WI38 (cell line): Measurements from ENCODE around the gene FGFR3.

Experiments used
- H3K4me3 ChIP-seq: 2 replicates; pipeline ENCODE4 v1.5.1; 2011; ENCODE audit warnings: low read depth, mild to moderate bottlenecking, control low read depth, low read length
- TF ChIP-seq, protein P1 (sequence below): IDR thresholded peaks from 2 replicates; pipeline ENCODE4 v1.5.1; 2012; ENCODE audit warnings: low read depth, mild to moderate bottlenecking, control low read depth, low read length

Gene FGFR3

DNA sequence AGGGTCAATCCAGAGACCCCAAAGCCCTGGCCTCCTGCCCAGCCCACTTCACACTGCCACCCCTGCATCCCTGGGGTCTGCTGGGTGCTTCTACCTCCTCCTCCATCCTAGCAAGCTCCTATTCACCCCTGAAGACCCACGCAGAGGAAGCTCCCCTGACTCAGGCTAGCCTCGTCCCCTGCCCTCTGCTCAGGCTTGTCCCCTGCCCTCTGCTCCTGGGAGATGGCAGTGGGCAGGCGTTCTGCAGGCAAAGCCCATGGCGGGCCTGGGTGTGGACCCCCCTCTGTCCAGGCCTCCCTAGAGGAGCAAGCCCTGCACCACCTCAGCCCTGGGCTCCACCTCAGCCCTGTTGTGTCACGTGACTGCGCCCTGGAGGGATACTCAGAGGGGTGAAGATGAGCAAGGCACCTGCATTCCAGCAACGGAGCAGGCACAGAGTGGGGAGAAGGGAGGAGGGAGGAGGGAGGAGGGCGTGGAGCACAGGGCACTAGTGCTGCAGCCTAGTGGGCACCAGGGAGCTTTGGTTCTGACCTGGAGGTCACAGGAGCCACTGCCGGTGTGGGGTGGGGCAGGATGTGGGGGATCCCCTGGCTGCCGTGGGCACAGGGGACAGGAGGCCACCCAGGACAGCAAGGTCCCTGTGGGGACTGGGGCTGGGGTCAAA, 27.6 kb upstream of the FGFR3 start:
- TF ChIP-seq, protein P1, sequence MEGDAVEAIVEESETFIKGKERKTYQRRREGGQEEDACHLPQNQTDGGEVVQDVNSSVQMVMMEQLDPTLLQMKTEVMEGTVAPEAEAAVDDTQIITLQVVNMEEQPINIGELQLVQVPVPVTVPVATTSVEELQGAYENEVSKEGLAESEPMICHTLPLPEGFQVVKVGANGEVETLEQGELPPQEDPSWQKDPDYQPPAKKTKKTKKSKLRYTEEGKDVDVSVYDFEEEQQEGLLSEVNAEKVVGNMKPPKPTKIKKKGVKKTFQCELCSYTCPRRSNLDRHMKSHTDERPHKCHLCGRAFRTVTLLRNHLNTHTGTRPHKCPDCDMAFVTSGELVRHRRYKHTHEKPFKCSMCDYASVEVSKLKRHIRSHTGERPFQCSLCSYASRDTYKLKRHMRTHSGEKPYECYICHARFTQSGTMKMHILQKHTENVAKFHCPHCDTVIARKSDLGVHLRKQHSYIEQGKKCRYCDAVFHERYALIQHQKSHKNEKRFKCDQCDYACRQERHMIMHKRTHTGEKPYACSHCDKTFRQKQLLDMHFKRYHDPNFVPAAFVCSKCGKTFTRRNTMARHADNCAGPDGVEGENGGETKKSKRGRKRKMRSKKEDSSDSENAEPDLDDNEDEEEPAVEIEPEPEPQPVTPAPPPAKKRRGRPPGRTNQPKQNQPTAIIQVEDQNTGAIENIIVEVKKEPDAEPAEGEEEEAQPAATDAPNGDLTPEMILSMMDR, result no peak
- no peak overlapping the region for H3K4me3 ChIP-seq

DNA sequence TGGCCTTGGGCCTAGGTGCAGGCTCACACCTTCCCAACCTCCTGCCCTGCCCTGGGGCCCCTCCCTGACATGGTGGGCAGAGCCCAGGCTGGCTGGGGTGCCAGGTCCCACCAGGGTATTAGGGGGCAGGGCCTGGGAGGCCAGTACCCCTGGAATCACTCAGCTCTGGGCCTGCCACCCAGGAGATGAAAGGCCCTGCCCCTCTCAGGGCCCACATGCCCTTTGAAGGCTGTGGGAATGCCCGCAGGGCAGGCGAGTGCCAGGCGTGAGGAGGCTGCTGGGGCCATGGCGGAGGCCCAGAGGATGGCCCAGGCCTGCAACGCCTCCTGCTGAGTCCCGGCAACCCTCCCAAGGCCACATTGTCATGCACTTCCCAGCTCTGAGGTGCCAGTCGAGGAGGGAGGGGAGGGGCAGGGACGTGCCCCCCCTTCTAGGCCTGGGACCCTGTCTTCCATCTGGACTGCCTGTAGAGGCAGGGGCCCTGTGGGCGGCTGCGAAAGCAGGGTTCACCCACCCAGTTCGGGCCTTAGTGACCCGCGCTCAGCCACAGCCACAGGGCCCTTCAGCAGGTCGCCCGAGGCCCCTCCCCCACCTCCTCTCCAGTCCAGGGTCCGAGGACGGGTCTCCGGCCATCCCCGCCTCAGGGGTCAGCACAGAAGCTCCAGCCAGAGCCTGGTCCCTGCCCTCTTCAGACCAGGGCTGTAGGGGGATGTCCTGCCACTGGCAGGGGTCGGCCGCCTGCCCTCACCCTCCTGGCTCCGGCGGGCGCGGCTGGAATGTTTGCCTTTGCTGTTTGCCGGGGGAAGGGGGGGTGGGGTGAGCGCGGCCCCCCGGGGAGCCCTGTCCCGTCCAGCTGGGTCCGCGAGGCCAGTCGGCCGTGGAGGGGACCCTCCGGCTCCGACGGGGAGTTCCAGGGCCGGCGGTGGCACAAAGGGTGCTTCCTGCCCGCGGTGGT, 26.7 kb upstream of the FGFR3 start:
- H3K4me3 ChIP-seq, result no peak overlapping the region
- TF ChIP-seq, protein P1, result no peak

DNA sequence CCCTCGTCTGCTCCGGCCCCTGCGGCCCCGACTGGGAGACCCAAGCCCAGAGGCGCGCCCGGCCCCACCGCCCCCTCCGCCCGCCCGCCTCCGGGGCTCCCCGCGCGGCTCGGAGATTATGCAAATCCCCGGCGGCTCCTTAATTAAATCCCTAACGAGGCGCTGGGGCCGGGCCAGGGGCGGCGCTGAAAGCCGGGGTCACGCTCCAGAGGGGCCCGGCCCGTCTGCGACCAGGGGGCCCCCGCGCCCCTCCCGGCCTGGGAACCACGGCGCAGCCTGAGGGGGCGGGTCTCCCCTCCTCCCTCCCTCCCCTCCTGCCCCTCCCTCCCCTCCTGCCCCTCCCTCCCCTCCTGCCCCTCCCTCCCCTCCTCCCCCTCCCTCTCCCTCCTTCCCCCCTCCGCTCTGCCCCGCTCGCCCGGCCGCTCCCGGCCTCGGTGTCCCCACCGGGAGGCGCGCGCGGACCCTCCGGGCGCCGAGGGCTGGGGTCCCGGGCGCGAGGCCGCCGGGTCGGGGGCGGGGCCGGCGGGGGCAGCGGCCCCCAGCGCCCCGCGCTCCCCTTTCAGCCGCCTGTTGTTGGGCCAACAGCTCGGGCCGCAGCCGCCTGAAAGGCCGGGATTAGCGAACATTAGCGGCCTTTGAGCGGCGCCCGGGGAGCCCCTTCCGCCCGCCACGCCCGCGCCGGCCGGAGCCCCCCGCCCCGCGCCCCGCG, 25.9 kb upstream of the FGFR3 start:
- no peak overlapping the region for H3K4me3 ChIP-seq

DNA sequence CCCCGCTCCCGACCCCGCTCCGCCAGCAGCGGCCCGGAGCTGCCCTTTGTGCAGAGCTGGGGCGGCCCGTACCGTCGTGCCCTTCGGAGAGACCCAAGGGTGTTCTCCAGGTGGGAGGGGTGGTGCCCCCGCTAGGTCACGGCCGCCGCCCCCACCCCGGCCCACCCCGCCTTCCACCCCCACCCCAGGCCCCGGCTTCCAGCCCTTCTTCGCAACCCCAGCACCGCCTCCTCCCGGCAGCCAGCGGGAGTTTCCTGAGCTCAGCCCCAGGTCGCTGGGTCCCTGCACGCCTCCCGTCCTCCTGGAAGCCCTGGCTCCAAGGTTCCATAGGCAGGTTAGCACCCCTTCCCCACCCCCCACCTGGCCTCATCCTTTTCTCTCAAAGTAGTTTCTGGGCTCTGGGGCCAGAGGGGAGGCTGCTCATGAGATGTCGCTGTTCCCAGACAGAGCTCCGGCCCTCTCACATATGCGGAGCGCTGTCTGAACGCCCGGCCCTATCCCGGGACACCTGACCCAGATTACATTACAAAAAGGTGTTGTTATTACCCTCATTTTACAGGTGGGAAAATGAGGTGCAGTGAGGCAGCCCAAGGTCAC, 25.2 kb upstream of the FGFR3 start:
- TF ChIP-seq, protein P1, result peak; percentile 19; the same call in 1 of the 2 replicates
- H3K4me3 ChIP-seq, result no peak overlapping the region

More for the DNA sequence above, 25.9 kb upstream of the FGFR3 start:
- TF ChIP-seq, protein P1, result no peak

DNA sequence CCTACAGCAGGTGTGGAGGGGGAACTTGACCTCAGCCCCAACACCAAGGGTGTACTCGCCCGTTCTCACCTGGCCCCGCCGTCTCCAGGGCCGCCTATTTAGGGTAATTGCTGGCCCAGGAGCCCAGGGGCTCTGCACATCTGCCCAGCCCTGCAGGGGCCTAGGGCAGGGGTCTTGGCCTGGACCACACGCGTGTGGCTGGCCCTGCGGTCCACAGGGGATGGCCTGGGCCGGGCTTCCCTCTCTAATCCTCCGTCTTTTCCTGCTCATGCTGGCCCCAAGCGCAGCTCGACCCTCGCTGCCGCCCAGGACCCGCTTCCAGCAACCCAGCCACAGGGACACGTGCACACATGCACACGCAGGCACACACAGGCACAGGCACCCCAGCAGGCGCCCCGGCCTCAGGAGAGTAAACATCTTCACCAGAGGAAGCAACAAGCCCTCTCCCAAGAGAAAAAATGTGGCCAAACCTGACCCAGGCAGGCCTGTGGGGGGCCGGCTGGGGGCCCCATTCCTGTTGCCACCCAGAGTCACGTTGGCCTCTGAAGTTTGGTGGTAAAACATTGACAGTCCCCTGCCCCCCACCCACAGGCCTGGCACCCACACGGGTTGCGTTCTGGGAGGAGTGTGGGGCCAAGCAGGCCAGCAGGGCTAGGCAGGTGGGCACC, 24.6 kb upstream of the FGFR3 start:
- H3K4me3 ChIP-seq, result no peak overlapping the region
- TF ChIP-seq, protein P1, result no peak

DNA sequence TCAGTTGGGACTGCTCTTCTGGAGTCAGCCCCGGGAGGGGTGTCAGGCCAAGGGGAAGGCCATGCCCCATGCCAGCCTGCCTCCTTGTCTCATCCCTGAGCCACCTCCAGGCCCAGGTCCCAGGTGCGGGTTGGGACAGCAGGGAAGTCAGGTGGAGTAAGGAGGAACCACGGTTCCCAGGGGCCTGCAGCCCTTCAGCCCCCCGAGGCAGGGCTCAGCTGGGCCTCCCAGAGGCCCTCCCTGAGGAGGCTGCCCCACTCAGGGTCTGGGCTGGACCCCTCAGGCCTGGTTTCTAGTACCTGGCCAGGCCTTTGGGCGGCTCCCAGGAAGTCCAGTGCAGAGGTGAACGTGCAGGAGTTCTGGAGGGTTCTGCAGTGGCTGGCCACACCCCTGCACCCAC, 23.4 kb upstream of the FGFR3 start:
- no peak overlapping the region for H3K4me3 ChIP-seq
- TF ChIP-seq, protein P1, result no peak
